NB4 (cell line): ENCODE results near the gene DNAAF1.

ENCODE experiments used
- DNase-seq: peaks from one replicate; pipeline ENCODE4 v3.0.0; 2010; ENCODE audit warnings: low read depth
- H3K4me3 ChIP-seq: one replicate; pipeline ENCODE4 v1.5.1; 2011; ENCODE audit warnings: mild to moderate bottlenecking, low read depth, low read length, moderate library complexity
- MYC ChIP-seq: IDR thresholded peaks from 2 replicates; pipeline ENCODE4 v1.6.1; 2011; ENCODE audit warnings: low read depth, low read length
- POLR2A ChIP-seq: IDR thresholded peaks from 2 replicates; pipeline ENCODE4 v1.6.1; 2011; ENCODE audit warnings: mild to moderate bottlenecking; ENCODE audit not compliant: insufficient read length; ENCODE audit errors: extremely low read depth
- TF ChIP-seq, protein P1 (sequence below): IDR thresholded peaks from 2 replicates; pipeline ENCODE4 v1.6.1; 2011; ENCODE audit warnings: low read depth, low read length
- TF ChIP-seq, protein P2 (sequence below): IDR thresholded peaks from one replicate; pipeline ENCODE4 v1.5.1; 2012; ENCODE audit warnings: low read depth, low read length

Gene DNAAF1

DNA sequence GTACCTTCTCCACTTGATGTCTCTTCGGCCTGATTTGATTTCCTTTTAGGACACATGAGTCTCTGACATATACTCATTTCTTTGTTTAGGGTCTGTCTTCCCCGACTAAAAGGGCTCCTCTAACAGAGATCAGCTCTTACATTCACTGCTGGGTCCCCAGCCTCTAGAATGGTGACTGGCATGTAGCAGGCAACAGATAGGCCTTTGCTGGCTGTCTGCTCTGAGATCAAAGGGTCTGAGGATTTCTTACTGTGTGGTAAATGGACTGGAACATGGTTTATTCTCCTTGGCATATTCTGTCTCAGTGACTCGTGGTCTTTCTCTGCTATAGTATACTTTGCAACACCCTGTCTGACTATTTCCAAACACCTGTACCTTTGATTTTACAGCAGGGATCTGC lies 16.7 kb downstream of the DNAAF1 start:
- no peak for DNase-seq
- H3K4me3 ChIP-seq: no peak overlapping the region
- TF ChIP-seq POLR2A (no peak), MYC (no peak)
- TF ChIP-seq, protein P1, sequence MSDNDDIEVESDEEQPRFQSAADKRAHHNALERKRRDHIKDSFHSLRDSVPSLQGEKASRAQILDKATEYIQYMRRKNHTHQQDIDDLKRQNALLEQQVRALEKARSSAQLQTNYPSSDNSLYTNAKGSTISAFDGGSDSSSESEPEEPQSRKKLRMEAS: no peak
- TF ChIP-seq, protein P2, sequence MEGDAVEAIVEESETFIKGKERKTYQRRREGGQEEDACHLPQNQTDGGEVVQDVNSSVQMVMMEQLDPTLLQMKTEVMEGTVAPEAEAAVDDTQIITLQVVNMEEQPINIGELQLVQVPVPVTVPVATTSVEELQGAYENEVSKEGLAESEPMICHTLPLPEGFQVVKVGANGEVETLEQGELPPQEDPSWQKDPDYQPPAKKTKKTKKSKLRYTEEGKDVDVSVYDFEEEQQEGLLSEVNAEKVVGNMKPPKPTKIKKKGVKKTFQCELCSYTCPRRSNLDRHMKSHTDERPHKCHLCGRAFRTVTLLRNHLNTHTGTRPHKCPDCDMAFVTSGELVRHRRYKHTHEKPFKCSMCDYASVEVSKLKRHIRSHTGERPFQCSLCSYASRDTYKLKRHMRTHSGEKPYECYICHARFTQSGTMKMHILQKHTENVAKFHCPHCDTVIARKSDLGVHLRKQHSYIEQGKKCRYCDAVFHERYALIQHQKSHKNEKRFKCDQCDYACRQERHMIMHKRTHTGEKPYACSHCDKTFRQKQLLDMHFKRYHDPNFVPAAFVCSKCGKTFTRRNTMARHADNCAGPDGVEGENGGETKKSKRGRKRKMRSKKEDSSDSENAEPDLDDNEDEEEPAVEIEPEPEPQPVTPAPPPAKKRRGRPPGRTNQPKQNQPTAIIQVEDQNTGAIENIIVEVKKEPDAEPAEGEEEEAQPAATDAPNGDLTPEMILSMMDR: no peak

DNA sequence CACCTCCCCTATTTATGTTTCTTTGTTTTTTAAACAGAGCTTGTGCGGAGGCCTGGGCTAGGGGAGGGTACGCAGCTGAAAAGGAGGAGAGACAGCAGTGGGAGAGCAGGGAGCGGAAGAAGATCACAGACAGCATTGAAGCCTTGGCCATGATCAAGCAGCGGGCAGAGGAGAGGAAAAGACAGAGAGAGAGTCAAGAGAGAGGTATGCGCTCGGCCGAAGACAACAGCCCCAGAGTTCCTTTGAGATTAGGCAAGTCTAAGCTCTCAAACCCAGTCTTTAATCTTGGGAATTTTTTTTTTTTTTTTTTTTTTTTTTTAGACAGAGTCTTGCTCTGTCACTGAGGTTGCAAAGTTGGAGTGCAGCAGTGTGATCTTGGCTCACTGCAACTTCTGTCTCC lies 20.6 kb downstream of the DNAAF1 start:
- DNase-seq: no peak
- no peak for TF ChIP-seq POLR2A
- TF ChIP-seq, protein P1: no peak
- TF ChIP-seq MYC: no peak
- TF ChIP-seq, protein P2: no peak
- no peak overlapping the region for H3K4me3 ChIP-seq

DNA sequence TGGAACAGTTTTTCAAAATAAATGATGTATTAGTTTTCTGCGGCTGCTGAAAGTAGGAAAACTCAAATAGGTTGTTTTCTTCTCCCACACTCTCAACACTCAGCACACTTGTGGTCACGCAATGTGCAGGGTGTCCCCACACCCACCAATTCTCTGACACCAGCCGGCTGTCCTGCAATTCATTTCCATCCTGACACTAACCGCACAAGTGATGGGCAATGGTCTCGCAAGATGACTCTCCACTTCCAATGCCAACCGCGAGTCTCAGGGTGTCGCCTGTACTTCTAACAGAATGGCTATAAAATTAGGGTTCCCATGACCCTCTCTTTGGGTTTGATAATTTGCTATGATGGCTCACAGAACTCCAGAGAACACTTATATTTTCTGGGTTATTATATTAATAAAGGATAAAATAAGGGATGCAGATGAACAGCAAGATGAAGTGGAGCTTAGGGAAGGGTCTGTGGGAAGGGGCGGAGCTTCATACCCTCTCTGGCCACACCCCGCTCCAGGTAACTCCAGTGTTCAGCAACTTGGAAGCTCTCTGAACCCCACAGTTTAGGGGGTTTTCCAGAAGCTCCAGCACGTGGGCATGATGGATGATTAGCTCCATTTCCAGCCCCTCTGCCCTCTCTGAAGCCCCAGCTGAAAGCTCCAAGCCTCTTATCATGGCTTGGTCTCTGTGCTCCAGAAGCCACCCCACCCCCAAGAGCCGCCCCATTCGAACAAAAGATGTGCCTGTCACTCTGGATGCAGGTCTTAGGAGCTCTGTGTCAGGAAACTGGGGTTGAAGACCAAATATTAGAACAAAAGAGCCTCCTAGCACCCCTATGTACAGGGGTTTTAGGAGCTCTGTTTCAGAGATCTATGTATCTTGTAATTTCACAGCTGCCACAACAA lies 21.9 kb downstream of the DNAAF1 start:
- H3K4me3 ChIP-seq: no peak overlapping the region
- DNase-seq: no peak
- TF ChIP-seq MYC: no peak
- TF ChIP-seq, protein P1: no peak
- TF ChIP-seq, protein P2: no peak
- no peak for TF ChIP-seq POLR2A

DNA sequence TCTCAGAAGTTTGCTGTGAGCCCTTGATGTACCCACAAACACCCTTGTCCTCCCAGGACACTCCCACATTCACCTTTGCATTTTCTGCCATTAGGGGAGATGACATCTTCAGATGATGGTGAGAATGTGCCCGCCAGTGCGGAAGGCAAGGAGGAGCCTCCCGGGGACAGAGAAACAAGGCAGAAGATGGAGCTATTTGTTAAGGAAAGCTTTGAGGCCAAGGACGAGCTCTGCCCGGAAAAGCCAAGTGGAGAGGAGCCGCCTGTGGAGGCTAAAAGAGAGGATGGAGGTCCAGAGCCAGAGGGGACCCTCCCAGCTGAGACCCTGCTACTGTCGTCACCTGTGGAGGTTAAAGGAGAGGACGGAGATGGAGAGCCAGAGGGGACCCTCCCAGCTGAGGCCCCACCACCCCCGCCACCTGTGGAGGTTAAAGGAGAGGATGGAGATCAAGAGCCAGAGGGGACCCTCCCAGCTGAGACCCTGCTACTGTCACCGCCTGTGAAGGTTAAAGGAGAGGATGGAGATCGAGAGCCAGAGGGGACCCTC lies 24.7 kb downstream of the DNAAF1 start:
- DNase-seq: no peak
- no peak overlapping the region for H3K4me3 ChIP-seq
- TF ChIP-seq POLR2A: no peak
- TF ChIP-seq, protein P2: no peak
- TF ChIP-seq, protein P1: no peak
- TF ChIP-seq MYC: no peak

DNA sequence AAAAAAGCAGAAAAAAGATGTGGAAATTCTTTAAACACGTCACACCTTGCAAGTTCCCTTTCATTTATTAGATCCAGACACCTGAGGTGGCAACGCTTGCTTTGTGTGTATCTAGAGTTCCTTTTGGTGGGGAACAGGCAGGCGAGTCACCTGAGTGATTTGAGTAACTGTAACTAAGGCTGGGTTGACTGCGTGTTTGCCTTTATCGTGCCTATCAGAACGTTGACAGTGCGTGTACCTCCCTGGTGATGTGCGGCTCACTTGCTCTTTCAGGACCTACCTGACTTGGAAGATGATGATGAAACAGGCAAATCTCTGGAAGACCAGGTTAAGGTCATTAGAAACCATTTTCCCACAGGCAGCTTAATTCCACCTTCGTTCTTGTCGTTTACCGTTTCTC lies 29.3 kb downstream of the DNAAF1 start:
- no peak overlapping the region for H3K4me3 ChIP-seq
- TF ChIP-seq MYC: no peak
- TF ChIP-seq, protein P1: no peak
- TF ChIP-seq, protein P2: no peak
- TF ChIP-seq POLR2A: no peak
- DNase-seq: no peak
